T-helper 1 cell treated with Interleukin-12 subunit alpha and Interleukin-12 subunit beta and Interleukin-4 antibody, amounts not matched to agents 30 μg/mL and 1 μg/mL, for 36 hours (primary cell): ENCODE measurements around the gene MRPL47.

Experiments
- H3K27ac Mint-ChIP-seq: one replicate; pipeline ENCODE4 v1.8.0; 2021; ENCODE audit warnings: mild to moderate bottlenecking, mixed read lengths
- H3K27me3 Mint-ChIP-seq: one replicate; pipeline ENCODE4 v1.8.0; 2021; ENCODE audit warnings: low read depth, mixed read lengths
- H3K36me3 Mint-ChIP-seq: one replicate; pipeline ENCODE4 v1.8.0; 2021; ENCODE audit warnings: low read depth, mixed read lengths
- H3K4me1 Mint-ChIP-seq: one replicate; pipeline ENCODE4 v1.8.0; 2021; ENCODE audit warnings: low read depth, mixed read lengths
- H3K4me3 Mint-ChIP-seq: one replicate; pipeline ENCODE4 v1.8.0; 2021; ENCODE audit warnings: mild to moderate bottlenecking, moderate library complexity, mixed read lengths
- H3K9me3 Mint-ChIP-seq: one replicate; pipeline ENCODE4 v1.8.0; 2021; ENCODE audit warnings: mixed read lengths

Gene MRPL47

GRCh38 chr3:179610066-179610465 lies 5.6 kb upstream of the MRPL47 start:
- Mint-ChIP-seq H3K27me3 (no peaks in the 10 kb centered on the region), H3K9me3 (no peaks in the 10 kb centered on the region), H3K4me3 (no peak overlapping the region), H3K36me3 (peaks cover 16% of the 10 kb centered on the region), H3K4me1 (peaks cover 37% of the 10 kb centered on the region), H3K27ac (peak overlapping the region; percentile 97)

- Mint-ChIP-seq H3K27me3 (no peaks in the 10 kb centered on the region), H3K4me1 (peaks cover 37% of the 10 kb centered on the region), H3K36me3 (peaks cover 18% of the 10 kb centered on the region), H3K27ac (peak overlapping the region; percentile 97), H3K9me3 (no peaks in the 10 kb centered on the region), H3K4me3 (peak overlapping the region; percentile 71)
These were observed 4.7 kb upstream of the MRPL47 start for GRCh38 chr3:179608931-179609720.

GRCh38 chr3:179606534-179607085 lies 2.2 kb upstream of the MRPL47 start:
- peak overlapping the region; percentile 37 for H3K27ac Mint-ChIP-seq
- H3K27me3 Mint-ChIP-seq = no peaks in the 10 kb centered on the region
- peaks cover 36% of the 10 kb centered on the region for H3K4me1 Mint-ChIP-seq
- H3K4me3 Mint-ChIP-seq = no peak overlapping the region
- H3K9me3 Mint-ChIP-seq = no peaks in the 10 kb centered on the region
- H3K36me3 Mint-ChIP-seq = peaks cover 16% of the 10 kb centered on the region

- Mint-ChIP-seq H3K27me3 (no peaks in the 10 kb centered on the region), H3K9me3 (no peaks in the 10 kb centered on the region), H3K27ac (peak overlapping the region; percentile 99), H3K4me3 (peak overlapping the region; percentile 99), H3K4me1 (peaks cover 24% of the 10 kb centered on the region), H3K36me3 (peaks cover 21% of the 10 kb centered on the region)
These were observed 607 bp downstream of the MRPL47 start for GRCh38 chr3:179603831-179604230.

- Mint-ChIP-seq H3K9me3 (no peaks in the 10 kb centered on the region), H3K4me3 (peak overlapping the region; percentile 99), H3K27ac (peak overlapping the region; percentile 99), H3K4me1 (peaks cover 22% of the 10 kb centered on the region), H3K36me3 (peaks cover 21% of the 10 kb centered on the region), H3K27me3 (no peaks in the 10 kb centered on the region)
These were observed 1.1 kb downstream of the MRPL47 start for GRCh38 chr3:179603321-179603720.

- Mint-ChIP-seq H3K27me3 (no peaks in the 10 kb centered on the region), H3K9me3 (no peaks in the 10 kb centered on the region), H3K4me1 (peaks cover 6% of the 10 kb centered on the region), H3K27ac (no peak overlapping the region), H3K4me3 (no peak overlapping the region), H3K36me3 (peaks cover 24% of the 10 kb centered on the region)
These were observed 4.9 kb downstream of the MRPL47 start for GRCh38 chr3:179599531-179599930.

- H3K9me3 Mint-ChIP-seq = no peaks in the 10 kb centered on the region
- no peaks in the 10 kb centered on the region for H3K4me1 Mint-ChIP-seq
- peaks cover 34% of the 10 kb centered on the region for H3K36me3 Mint-ChIP-seq
- H3K27ac Mint-ChIP-seq = no peak overlapping the region
- H3K27me3 Mint-ChIP-seq = no peaks in the 10 kb centered on the region
- H3K4me3 Mint-ChIP-seq = no peak overlapping the region
These were observed 13.1 kb downstream of the MRPL47 start for GRCh38 chr3:179591313-179591712.

- no peaks in the 10 kb centered on the region for H3K9me3 Mint-ChIP-seq
- no peaks in the 10 kb centered on the region for H3K27me3 Mint-ChIP-seq
- H3K4me3 Mint-ChIP-seq = no peak overlapping the region
- H3K27ac Mint-ChIP-seq = no peak overlapping the region
- peaks cover 34% of the 10 kb centered on the region for H3K36me3 Mint-ChIP-seq
- no peaks in the 10 kb centered on the region for H3K4me1 Mint-ChIP-seq
These were observed 13.8 kb downstream of the MRPL47 start for GRCh38 chr3:179590669-179591068.

- Mint-ChIP-seq H3K27me3 (no peaks in the 10 kb centered on the region), H3K27ac (no peak overlapping the region), H3K4me3 (no peak overlapping the region), H3K36me3 (peaks cover 37% of the 10 kb centered on the region), H3K9me3 (no peaks in the 10 kb centered on the region), H3K4me1 (no peaks in the 10 kb centered on the region)
These were observed 15.3 kb downstream of the MRPL47 start for GRCh38 chr3:179589143-179589542.

- Mint-ChIP-seq H3K27me3 (no peaks in the 10 kb centered on the region), H3K27ac (no peak overlapping the region), H3K9me3 (no peaks in the 10 kb centered on the region), H3K4me1 (no peaks in the 10 kb centered on the region), H3K36me3 (peaks cover 24% of the 10 kb centered on the region), H3K4me3 (no peak overlapping the region)
These were observed 23.4 kb downstream of the MRPL47 start for GRCh38 chr3:179580992-179581391.

GRCh38 chr3:179565496-179565895 lies 38.9 kb downstream of the MRPL47 start:
- Mint-ChIP-seq H3K36me3 (peaks cover 6% of the 10 kb centered on the region), H3K27ac (peak overlapping the region; percentile 76), H3K9me3 (no peaks in the 10 kb centered on the region), H3K27me3 (peaks cover 8% of the 10 kb centered on the region), H3K4me3 (peak overlapping the region; percentile 53), H3K4me1 (peaks cover 26% of the 10 kb centered on the region)

- Mint-ChIP-seq H3K36me3 (no peaks in the 10 kb centered on the region), H3K27ac (peak overlapping the region; percentile 87), H3K4me1 (peaks cover 22% of the 10 kb centered on the region), H3K27me3 (peaks cover 23% of the 10 kb centered on the region), H3K4me3 (peak overlapping the region; percentile 88), H3K9me3 (no peaks in the 10 kb centered on the region)
These were observed 41.1 kb downstream of the MRPL47 start for GRCh38 chr3:179563271-179563783.

- Mint-ChIP-seq H3K27ac (peak within 1 kb of the TSS; percentile 96), H3K27me3 (peaks cover 23% of the 10 kb centered on the region), H3K9me3 (no peaks in the 10 kb centered on the region), H3K4me3 (peak within 1 kb of the TSS; percentile 97), H3K36me3 (no peaks in the 10 kb centered on the region), H3K4me1 (peaks cover 21% of the 10 kb centered on the region)
These were observed 41.7 kb downstream of the MRPL47 start, which contains the start of gene ACTL6A for GRCh38 chr3:179562591-179563270. TSS of gene ACTL6A (plus strand) at chr3:179562926. CDS start at chr3:179563093, 167 bp downstream.

- Mint-ChIP-seq H3K9me3 (no peaks in the 10 kb centered on the region), H3K36me3 (no peaks in the 10 kb centered on the region), H3K27ac (no peak overlapping the region), H3K4me1 (peaks cover 19% of the 10 kb centered on the region), H3K27me3 (peaks cover 29% of the 10 kb centered on the region), H3K4me3 (no peak overlapping the region)
These were observed 43.6 kb downstream of the MRPL47 start for GRCh38 chr3:179560791-179561190.
